Mesendoderm (in vitro differentiated cells): ENCODE results near the gene PDE4D.

Experiments used
- DNase-seq: peaks from one replicate; pipeline ENCODE4 v3.0.0; 2013
- H2AK5ac ChIP-seq: 2 replicates; pipeline ENCODE4 v1.6.1; 2013; ENCODE audit warnings: low read length, inconsistent platforms
- H2BK120ac ChIP-seq: 2 replicates; pipeline ENCODE4 v1.6.1; 2013; ENCODE audit warnings: low read depth, mild to moderate bottlenecking, low read length, moderate library complexity, mixed read lengths
- H2BK15ac ChIP-seq: replicated peaks from 2 replicates; pipeline ENCODE4 v1.6.1; 2013; ENCODE audit warnings: low read depth, mild to moderate bottlenecking, moderate library complexity
- H2BK5ac ChIP-seq: 2 replicates; pipeline ENCODE4 v1.6.1; 2013; ENCODE audit warnings: low read length, inconsistent platforms
- H3K18ac ChIP-seq: 2 replicates; pipeline ENCODE4 v1.6.1; 2013; ENCODE audit warnings: mild to moderate bottlenecking, low read length, mixed read lengths
- H3K23ac ChIP-seq: one replicate; pipeline ENCODE4 v1.6.1; 2013; ENCODE audit warnings: low read length
- H3K27ac ChIP-seq: 2 replicates; pipeline ENCODE4 v1.5.1; 2013; ENCODE audit warnings: low read depth, mild to moderate bottlenecking, inconsistent platforms, low read length, moderate library complexity
- H3K27me3 ChIP-seq: 2 replicates; pipeline ENCODE4 v1.6.1; 2013; ENCODE audit warnings: low read length, control low read depth, mild to moderate bottlenecking, inconsistent platforms; ENCODE audit not compliant: insufficient read depth, poor library complexity
- H3K36me3 ChIP-seq: 2 replicates; pipeline ENCODE4 v1.6.1; 2013; ENCODE audit warnings: low read length, inconsistent platforms; ENCODE audit not compliant: control insufficient read depth, insufficient read depth
- H3K4ac ChIP-seq: one replicate; pipeline ENCODE4 v1.6.1; 2013; ENCODE audit warnings: low read depth, mild to moderate bottlenecking, low read length, moderate library complexity
- H3K4me1 ChIP-seq: 2 replicates; pipeline ENCODE4 v1.6.1; 2013; ENCODE audit warnings: low read depth, low read length, inconsistent platforms; ENCODE audit not compliant: control insufficient read depth
- H3K4me2 ChIP-seq: 2 replicates; pipeline ENCODE4 v1.6.1; 2013; ENCODE audit warnings: low read length
- H3K4me3 ChIP-seq: 2 replicates; pipeline ENCODE4 v1.5.1; 2013; ENCODE audit warnings: mild to moderate bottlenecking, low read length
- H3K56ac ChIP-seq: one replicate; pipeline ENCODE4 v1.6.1; 2013; ENCODE audit warnings: low read length
- H3K79me1 ChIP-seq: 2 replicates; pipeline ENCODE4 v1.6.1; 2013; ENCODE audit warnings: low read length, inconsistent platforms
- H3K79me2 ChIP-seq: 2 replicates; pipeline ENCODE4 v1.6.1; 2013; ENCODE audit warnings: mild to moderate bottlenecking, low read length; ENCODE audit not compliant: control insufficient read depth, insufficient read depth
- H3K9ac ChIP-seq: 2 replicates; pipeline ENCODE4 v1.6.1; 2013; ENCODE audit warnings: low read length, inconsistent platforms
- H4K5ac ChIP-seq: one replicate; pipeline ENCODE4 v1.6.1; 2013; ENCODE audit warnings: low read length
- H4K8ac ChIP-seq: one replicate; pipeline ENCODE4 v1.6.1; 2013; ENCODE audit warnings: low read depth, mild to moderate bottlenecking, control low read depth, low read length, moderate library complexity
- WGBS: extraction: QIAGEN DNeasy Blood & Tissue Kit; methylation state at CpG from one replicate; pipeline ENCODE4 v1.1.7; 2013; ENCODE audit warnings: low lambda C conversion rate, missing lambda C conversion rate; ENCODE audit not compliant: insufficient coverage; ENCODE audit errors: extremely low coverage; 5-methylcytosine and 5-hydroxymethylcytosine counted together

Gene PDE4D

DNA sequence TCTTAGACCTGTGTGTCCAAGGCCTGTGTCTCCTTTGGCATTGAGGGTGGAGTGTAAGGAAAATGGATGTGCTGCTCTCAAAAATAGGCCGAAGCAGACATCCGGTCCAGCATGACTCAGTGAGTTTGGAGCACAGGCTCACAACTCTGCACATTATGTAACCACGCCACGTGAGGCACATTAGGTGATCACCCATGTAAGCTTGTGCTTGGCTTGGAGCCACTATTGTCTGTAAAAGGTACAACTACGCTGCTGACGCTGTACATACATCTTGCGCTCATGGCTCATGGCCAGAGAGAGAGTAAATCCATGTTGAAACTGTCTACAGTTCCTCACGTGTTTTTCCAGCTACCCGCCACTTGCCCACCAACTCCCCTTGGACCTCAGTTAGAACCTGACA is 177.5 kb downstream of the PDE4D start:
- H3K23ac ChIP-seq = no peak overlapping the region
- no peak overlapping the region for H4K5ac ChIP-seq
- no peak overlapping the region for H3K56ac ChIP-seq
- DNase-seq = no peak
- no peak overlapping the region for H3K18ac ChIP-seq
- no peak overlapping the region for H3K4me3 ChIP-seq
- WGBS = no CpG with 5 or more reads among the region's 9 CpGs
- peak overlapping the region; percentile 83 for H3K4ac ChIP-seq
- no peak overlapping the region for H3K27ac ChIP-seq
- no peaks in the 10 kb centered on the region for H3K79me2 ChIP-seq
- no peaks in the 10 kb centered on the region for H3K36me3 ChIP-seq
- H3K27me3 ChIP-seq = no peaks in the 10 kb centered on the region
- H4K8ac ChIP-seq = no peak overlapping the region
- H3K9ac ChIP-seq = no peak overlapping the region
- no peaks in the 10 kb centered on the region for H3K4me1 ChIP-seq
- no peak overlapping the region for H2BK15ac ChIP-seq
- H3K79me1 ChIP-seq = no peaks in the 10 kb centered on the region
- no peak overlapping the region for H3K4me2 ChIP-seq
- H2AK5ac ChIP-seq = peak overlapping the region; percentile 80
- H2BK120ac ChIP-seq = no peak overlapping the region
- no peak overlapping the region for H2BK5ac ChIP-seq

DNA sequence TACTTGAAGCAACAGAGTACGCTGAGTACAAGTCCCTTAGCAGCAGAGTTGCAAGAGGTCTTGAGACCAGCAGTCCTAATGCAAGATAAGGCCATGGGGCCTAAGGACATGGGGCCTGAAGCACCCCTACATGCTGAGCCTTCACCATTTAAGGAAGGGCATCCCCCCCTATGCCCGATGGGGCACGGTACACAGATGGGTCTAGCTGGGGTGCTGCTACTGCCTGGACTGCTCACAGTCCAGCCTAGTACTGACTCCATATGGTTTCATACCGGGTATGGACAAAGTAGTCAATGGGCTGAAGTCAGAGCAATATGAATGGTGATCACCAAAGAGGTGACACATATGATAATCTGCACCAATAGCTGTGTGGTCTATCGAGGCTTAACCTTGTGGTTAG is 178.3 kb downstream of the PDE4D start:
- DNase-seq = no peak
- no peak overlapping the region for H2BK5ac ChIP-seq
- no peaks in the 10 kb centered on the region for H3K36me3 ChIP-seq
- H4K5ac ChIP-seq = no peak overlapping the region
- H3K27me3 ChIP-seq = no peaks in the 10 kb centered on the region
- WGBS = no CpG with 5 or more reads among the region's 5 CpGs
- H3K4me3 ChIP-seq = no peak overlapping the region
- no peaks in the 10 kb centered on the region for H3K79me2 ChIP-seq
- H3K79me1 ChIP-seq = no peaks in the 10 kb centered on the region
- no peak overlapping the region for H3K27ac ChIP-seq
- H4K8ac ChIP-seq = no peak overlapping the region
- H3K4me2 ChIP-seq = no peak overlapping the region
- H3K23ac ChIP-seq = no peak overlapping the region
- H2AK5ac ChIP-seq = no peak overlapping the region
- no peak overlapping the region for H2BK15ac ChIP-seq
- no peak overlapping the region for H3K4ac ChIP-seq
- H3K9ac ChIP-seq = no peak overlapping the region
- no peak overlapping the region for H3K18ac ChIP-seq
- H2BK120ac ChIP-seq = no peak overlapping the region
- no peak overlapping the region for H3K56ac ChIP-seq
- H3K4me1 ChIP-seq = peaks cover 2% of the 10 kb centered on the region

DNA sequence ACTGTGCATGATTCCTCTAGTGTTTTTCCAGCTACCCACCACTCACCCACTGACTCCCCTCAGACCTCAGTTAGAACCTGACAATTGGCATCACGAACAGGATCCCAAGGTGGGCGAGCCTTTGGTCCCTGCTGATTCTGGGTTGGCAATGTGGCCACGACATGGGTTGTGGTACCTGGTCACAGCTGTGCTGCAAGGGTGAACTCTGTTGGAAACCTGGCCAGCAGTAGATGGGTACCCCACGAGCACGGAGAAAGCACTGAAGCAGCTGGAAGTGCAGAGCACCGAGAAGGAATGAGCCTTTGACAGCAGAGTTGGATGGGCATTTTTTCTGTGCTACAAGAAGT is 180.1 kb downstream of the PDE4D start:
- Histone ChIP-seq H3K4me2 (no peak overlapping the region), H3K27ac (no peak overlapping the region), H3K79me2 (no peaks in the 10 kb centered on the region), H3K4me3 (peak overlapping the region; percentile 3), H4K8ac (no peak overlapping the region), H2BK5ac (no peak overlapping the region), H3K23ac (no peak overlapping the region), H3K36me3 (no peaks in the 10 kb centered on the region), H2BK120ac (no peak overlapping the region), H2AK5ac (peak overlapping the region; percentile 41), H3K4me1 (peaks cover 5% of the 10 kb centered on the region), H3K18ac (no peak overlapping the region), H3K79me1 (no peaks in the 10 kb centered on the region), H3K4ac (no peak overlapping the region), H3K27me3 (no peaks in the 10 kb centered on the region), H3K9ac (no peak overlapping the region), H4K5ac (no peak overlapping the region), H2BK15ac (no peak overlapping the region), H3K56ac (no peak overlapping the region)
- DNase-seq = no peak
- WGBS = no CpG with 5 or more reads among the region's 6 CpGs

GRCh38 chr5:59712836-59713497 is 180.6 kb downstream of the PDE4D start:
- H3K79me2 ChIP-seq = no peaks in the 10 kb centered on the region
- no peak overlapping the region for H2BK15ac ChIP-seq
- no peak overlapping the region for H2BK5ac ChIP-seq
- peak; percentile 74 for DNase-seq
- no peak overlapping the region for H3K23ac ChIP-seq
- no peak overlapping the region for H3K4me2 ChIP-seq
- no CpG with 5 or more reads among the region's 6 CpGs for WGBS
- no peak overlapping the region for H2AK5ac ChIP-seq
- no peaks in the 10 kb centered on the region for H3K27me3 ChIP-seq
- no peak overlapping the region for H2BK120ac ChIP-seq
- H4K8ac ChIP-seq = no peak overlapping the region
- H3K56ac ChIP-seq = no peak overlapping the region
- no peak overlapping the region for H4K5ac ChIP-seq
- H3K4me3 ChIP-seq = peak overlapping the region; percentile 3
- H3K27ac ChIP-seq = no peak overlapping the region
- H3K4me1 ChIP-seq = peaks cover 5% of the 10 kb centered on the region
- no peaks in the 10 kb centered on the region for H3K79me1 ChIP-seq
- H3K36me3 ChIP-seq = no peaks in the 10 kb centered on the region
- H3K4ac ChIP-seq = no peak overlapping the region
- H3K18ac ChIP-seq = no peak overlapping the region
- H3K9ac ChIP-seq = no peak overlapping the region

DNA sequence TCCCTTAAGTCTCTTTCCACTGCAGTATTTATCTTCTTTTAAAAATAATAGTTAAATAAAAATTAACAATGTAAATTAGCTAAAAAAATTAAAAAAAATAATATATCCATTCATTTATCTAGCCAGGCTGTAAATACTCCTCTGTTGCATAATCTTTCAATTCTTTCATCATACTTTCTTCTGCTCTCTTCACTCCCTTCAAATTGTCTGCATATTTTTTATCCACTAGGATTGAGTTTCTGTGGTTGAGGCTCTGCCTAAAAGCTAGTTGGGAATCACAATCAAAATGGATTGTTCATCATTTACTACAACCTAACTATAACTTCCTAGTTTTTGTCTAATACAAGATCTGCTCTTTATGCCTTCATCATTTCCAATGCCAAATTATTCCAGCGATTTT is 182.2 kb downstream of the PDE4D start:
- Histone ChIP-seq H3K36me3 (no peaks in the 10 kb centered on the region), H3K23ac (no peak overlapping the region), H3K18ac (no peak overlapping the region), H2BK5ac (no peak overlapping the region), H3K4me2 (no peak overlapping the region), H3K79me2 (no peaks in the 10 kb centered on the region), H3K4me1 (peaks cover 5% of the 10 kb centered on the region), H4K8ac (no peak overlapping the region), H4K5ac (no peak overlapping the region), H3K9ac (no peak overlapping the region), H2AK5ac (no peak overlapping the region), H3K56ac (no peak overlapping the region), H2BK15ac (no peak overlapping the region), H3K4me3 (no peak overlapping the region), H3K27me3 (no peaks in the 10 kb centered on the region), H2BK120ac (no peak overlapping the region), H3K27ac (no peak overlapping the region), H3K4ac (no peak overlapping the region), H3K79me1 (no peaks in the 10 kb centered on the region)
- 100% methylated on average over 1 of the region's 1 CpG for WGBS
- no peak for DNase-seq

DNA sequence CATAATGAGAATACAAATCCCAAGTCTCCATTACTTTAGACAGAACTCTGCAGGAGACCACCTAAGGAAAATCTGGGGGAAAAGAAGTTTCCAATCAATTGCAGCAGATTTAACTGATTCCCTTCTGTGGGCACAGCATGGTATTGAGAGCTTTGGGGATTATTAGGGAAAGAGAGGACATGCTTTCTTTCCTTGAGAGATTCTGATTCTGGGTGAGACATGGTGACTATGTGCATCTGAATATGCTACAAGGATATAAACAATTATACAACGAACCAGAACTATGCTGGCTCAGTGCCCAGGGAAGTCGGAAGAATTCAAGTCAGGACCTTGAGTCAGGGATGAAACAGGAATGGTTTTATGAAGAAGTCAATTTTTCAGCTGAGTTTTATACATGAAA is 183.7 kb downstream of the PDE4D start:
- WGBS = no CpG with 5 or more reads among the region's 2 CpGs
- peak overlapping the region; percentile 97 for H3K27ac ChIP-seq
- H3K4me3 ChIP-seq = no peak overlapping the region
- H3K18ac ChIP-seq = peak overlapping the region; percentile 92
- peak overlapping the region; percentile 94 for H3K4ac ChIP-seq
- no peaks in the 10 kb centered on the region for H3K79me1 ChIP-seq
- peak overlapping the region; percentile 62 for H3K9ac ChIP-seq
- H2BK15ac ChIP-seq = peak overlapping the region; percentile 96
- H3K27me3 ChIP-seq = no peaks in the 10 kb centered on the region
- H2BK120ac ChIP-seq = peak overlapping the region; percentile 99
- H3K56ac ChIP-seq = peak overlapping the region; percentile 81
- no peak overlapping the region for H3K4me2 ChIP-seq
- H4K8ac ChIP-seq = no peak overlapping the region
- peak; percentile 71 for DNase-seq
- no peaks in the 10 kb centered on the region for H3K36me3 ChIP-seq
- H2AK5ac ChIP-seq = no peak overlapping the region
- H2BK5ac ChIP-seq = peak overlapping the region; percentile 96
- no peaks in the 10 kb centered on the region for H3K79me2 ChIP-seq
- H3K23ac ChIP-seq = no peak overlapping the region
- no peak overlapping the region for H4K5ac ChIP-seq
- peaks cover 5% of the 10 kb centered on the region for H3K4me1 ChIP-seq
